Epidermal melanocyte (primary cell): Measurements from ENCODE around the gene CABP1.

Experiments used
- DNase-seq: peaks from one replicate; pipeline ENCODE4 v3.0.0; 2011; ENCODE audit warnings: low spot score; ENCODE audit not compliant: insufficient read length

The CABP1 gene

DNA sequence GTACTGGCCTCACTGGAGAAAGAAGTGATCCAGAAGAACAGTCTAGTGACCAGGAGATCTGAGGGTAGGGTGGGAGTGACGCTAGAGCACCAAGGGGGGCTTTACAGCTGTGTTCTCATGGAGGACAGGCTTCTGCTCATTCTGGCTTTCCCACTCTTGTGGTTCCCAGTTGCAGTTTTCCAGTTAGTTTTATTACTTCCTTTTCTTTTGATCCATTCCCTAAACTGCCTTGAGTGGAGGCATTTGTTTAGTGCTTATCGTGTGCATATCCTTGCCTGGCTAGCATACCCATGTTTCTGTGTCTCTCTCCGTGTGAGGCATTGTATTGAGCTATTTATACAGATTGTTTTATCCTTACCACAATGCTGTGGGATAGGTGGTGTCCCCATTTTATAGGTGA lies 50.6 kb downstream of the CABP1 start:
- DNase-seq: no peak

DNA sequence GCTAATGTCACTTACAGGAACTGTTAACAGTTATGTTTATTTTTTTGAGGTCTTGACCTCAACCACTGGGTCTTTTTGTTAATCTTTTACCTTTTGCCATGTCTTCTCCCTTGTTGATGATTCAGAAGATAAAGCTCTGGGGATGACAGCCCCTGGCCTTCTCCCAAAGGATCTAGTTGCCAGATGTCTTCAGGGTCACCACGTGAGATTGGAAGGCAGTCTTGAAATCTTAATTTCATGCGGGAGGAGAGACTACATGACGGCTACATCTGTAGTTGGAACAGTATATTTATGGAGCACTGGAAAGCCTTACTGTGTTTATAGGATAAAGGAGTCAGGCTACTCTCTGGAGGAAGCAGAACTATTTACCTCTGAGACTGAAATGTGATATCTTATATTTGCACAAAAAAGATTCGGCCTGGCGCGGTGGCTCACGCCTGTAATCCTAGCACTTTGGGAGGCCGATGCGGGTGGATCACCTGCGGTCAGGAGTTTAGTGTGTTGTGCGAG lies 52.2 kb downstream of the CABP1 start:
- DNase-seq: no peak

- DNase-seq: no peak
These were observed 53.4 kb downstream of the CABP1 start for GRCh38 chr12:120693848-120694247.

DNA sequence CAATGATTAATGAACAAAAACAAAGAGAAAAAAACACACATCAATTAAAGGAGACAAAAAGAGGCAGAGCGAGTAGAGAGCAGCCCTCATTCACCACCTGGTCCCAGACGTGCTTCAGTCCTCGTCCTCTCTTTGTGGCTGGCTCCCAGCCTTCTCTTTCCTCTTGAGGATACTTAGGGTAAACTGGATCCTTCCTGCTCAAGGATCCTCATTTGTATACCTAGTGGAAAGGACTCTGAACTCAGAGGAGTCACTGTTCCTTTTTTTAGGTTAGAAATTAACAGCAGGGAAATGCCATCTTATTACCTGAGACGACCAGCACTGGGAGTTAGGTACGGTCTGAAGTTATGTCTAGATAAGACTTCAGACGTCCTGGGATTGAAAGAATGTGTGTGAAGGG lies 56.2 kb downstream of the CABP1 start:
- no peak for DNase-seq

DNA sequence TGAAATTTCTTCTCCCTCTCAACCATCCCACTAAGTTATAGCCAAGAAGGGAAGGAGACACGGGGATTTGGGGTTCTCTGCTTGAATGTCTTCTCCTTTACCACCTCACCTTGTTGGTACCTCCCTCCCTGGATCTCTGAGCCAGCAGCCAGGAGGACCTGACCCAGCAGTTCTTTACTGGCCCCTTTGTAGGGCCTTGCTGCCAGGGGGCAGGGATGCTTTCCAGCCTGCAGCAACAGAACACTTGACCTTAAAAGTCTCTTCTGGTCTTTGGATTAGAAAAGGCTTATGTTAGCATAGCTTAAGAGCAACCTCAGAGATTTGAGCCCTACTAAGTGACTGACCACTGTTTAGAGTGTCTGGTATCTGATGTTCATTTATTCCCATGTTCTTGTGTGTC lies 56.9 kb downstream of the CABP1 start:
- no peak for DNase-seq

- DNase-seq: no peak
These were observed 58.2 kb downstream of the CABP1 start for GRCh38 chr12:120698665-120699064.

DNA sequence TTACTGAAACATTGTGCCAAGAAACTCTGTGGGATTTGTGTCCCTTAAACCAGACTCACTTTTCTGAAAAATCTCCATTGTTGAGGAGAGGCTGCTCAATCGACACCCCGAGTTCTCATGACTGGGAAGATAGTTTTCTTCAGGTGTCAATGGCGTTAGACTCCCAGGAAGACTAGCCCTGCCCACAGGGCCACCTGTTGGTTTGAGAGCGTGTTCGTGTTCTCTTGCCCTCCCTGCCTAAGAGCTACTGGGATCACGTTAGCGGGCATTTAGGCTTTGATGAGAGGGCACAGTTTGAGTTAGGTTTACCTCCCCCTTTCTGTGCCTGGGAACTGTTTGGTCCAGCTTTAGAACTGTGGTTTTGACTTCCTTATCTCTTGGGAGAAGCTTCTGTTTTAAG lies 59.1 kb downstream of the CABP1 start:
- DNase-seq: no peak

- DNase-seq: no peak
These were observed 60.5 kb downstream of the CABP1 start for GRCh38 chr12:120700886-120701285.

DNA sequence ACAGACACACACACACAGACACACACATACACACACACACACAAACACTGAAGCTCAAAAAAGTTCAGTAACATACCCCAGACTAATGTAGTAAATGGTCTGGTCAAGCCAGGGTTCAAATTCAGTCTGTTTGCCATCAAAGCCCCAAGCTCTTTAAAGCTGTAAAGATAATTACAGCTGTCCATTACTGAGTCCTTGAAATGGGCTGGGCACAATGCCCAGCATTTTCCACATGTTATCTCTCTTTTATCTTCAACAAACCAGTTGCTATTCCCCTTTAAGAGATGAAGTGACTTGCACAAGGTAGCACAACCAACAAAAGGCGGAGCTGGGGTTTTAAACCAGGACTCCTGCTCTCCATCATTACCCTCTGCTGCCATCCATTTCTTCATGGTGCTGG lies 62.2 kb downstream of the CABP1 start:
- no peak for DNase-seq

DNA sequence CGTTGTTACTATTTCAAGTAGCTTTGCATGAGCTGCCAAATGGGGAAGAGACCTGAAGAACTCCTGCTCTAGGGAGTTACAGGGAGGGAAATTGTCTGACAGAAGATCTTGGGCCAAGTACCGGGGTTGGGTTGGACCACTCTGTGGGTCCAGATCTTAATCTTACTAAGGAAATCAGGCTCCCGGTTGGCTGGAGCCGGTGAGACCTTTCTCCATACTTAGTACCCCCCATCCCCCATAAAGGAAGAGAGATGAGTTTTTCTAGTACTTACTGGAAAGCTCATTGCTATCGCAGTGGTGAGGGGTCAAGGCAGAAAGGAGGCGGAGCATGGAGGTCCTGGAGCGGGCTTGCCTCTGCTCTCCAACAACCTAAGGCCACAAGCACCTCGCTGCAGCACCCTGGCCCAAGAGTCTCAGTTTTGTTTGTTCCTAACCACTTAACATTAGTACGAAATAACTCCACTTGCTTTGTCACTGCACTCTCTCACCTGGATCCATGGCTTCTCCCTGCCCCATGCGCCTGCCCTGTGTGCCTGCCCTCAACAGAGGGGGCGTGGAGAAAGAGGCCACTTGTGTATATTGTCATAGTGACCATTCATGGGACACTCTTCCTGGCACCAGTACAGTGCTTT lies 63.0 kb downstream of the CABP1 start:
- DNase-seq: no peak

GRCh38 chr12:120705618-120706017 lies 65.2 kb downstream of the CABP1 start:
- no peak for DNase-seq

- DNase-seq: no peak
These were observed 65.6 kb downstream of the CABP1 start for GRCh38 chr12:120706029-120706428.

DNA sequence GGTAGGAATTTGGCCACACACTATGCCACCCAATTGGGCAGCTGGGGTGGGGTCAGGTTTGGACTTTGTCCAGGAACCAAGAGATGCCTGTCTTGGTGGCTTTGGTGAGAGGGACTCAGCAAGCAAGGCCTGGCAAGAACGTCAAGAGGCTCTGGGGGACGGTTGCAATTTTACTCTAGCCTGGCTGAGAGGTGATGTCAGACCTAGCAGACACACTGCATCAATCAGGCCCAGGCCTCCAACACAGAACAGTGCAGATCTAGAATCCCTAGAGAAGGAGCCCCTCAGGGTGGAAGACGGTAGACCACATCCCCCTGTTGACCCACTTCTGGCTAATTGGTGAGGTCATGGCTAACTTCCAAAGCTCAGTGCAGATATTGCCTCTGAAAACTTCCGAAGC lies 68.2 kb downstream of the CABP1 start:
- no peak for DNase-seq

- DNase-seq: peak; percentile 86
These were observed 69.8 kb downstream of the CABP1 start, which contains the start of gene UNC119B for GRCh38 chr12:120710031-120710804. UNC119B (plus strand) TSS chr12:120710458; CDS start chr12:120710475, 17 bp downstream.

- no peak for DNase-seq
These were observed 70.4 kb downstream of the CABP1 start for GRCh38 chr12:120710805-120711296.

DNA sequence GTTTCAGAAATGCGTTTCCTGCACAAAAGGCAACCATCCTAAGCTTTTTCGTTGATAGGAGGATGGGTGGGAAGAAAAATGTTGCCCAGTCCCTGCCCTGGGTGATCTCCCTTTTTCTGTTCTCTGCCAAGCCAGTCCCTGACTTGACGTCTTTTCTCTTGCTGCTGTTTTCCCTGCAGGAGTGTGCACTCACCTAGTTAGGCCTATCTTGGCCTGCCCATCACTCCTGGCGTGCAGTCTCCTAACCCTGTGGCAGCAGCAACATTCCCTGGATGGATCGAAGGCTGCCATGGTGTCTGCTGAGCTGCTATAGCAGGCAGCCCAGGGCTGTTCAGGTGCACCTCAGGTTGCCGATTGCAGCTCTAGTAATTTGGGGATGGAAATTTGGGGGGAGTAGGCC lies 71.0 kb downstream of the CABP1 start:
- no peak for DNase-seq

- no peak for DNase-seq
These were observed 72.2 kb downstream of the CABP1 start for GRCh38 chr12:120712610-120713009.

DNA sequence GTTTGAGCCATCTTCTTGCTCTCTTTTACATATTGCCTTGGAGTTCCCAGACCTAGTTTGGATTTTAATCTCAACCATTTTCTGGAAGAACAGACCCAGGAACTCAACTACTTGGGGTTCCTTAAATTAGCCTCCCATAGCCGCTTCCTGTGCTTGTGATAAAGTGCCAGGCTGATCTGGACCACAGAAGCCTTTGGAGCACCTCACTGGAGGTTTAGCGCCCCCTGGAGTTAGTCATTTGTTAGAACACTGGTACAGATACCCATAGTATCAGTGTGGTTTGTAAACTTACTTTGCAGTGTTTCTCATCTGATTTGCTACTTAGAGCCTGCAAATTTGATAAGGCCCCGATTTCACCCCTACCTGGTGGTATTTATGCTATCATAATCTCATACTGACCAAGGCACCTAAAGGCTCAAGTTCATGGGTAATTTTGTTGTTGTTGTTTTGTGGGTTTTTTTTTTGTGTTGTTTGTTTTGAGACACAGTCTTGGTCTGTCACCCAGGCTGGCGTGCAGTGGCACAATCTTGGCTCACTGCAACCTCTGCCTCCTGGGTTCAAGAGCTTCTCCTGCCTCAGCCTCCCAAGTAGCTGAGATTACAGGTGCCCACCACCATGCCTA lies 73.5 kb downstream of the CABP1 start:
- peak; percentile 89 for DNase-seq
